Muscle of arm (tissue), 12 donors: ENCODE data around the gene KCNAB1. TPM values are rescaled to one million over a fixed set of nuclear protein-coding genes. Genes with fewer than 3 reads are reported as not detected.
A peak's percentile ranks its signal among the peaks of the same experiment; 100 is the strongest.
"Not testable (repeated sequence)": the region's sequence is repeated elsewhere in the genome, so short reads cannot be mapped to it uniquely, and the experiment has no call there.

Experiments
- DNase-seq: peaks from one replicate; pipeline ENCODE4 v3.0.0-alpha.2; 2013
- polyA plus RNA-seq, 12 donors: library from polyadenylated mRNA; unstranded; fragments of 120-200 nt; gene quantifications; one replicate each; pipeline ENCODE4 v1.2.1, GENCODE V29; 2013; ENCODE audit not compliant: insufficient read length in 12 of 12

The KCNAB1 gene
- polyA plus RNA-seq, 12 donors = 4.0 to 7.5 (median 5.8) TPM; not detected in 2

DNA sequence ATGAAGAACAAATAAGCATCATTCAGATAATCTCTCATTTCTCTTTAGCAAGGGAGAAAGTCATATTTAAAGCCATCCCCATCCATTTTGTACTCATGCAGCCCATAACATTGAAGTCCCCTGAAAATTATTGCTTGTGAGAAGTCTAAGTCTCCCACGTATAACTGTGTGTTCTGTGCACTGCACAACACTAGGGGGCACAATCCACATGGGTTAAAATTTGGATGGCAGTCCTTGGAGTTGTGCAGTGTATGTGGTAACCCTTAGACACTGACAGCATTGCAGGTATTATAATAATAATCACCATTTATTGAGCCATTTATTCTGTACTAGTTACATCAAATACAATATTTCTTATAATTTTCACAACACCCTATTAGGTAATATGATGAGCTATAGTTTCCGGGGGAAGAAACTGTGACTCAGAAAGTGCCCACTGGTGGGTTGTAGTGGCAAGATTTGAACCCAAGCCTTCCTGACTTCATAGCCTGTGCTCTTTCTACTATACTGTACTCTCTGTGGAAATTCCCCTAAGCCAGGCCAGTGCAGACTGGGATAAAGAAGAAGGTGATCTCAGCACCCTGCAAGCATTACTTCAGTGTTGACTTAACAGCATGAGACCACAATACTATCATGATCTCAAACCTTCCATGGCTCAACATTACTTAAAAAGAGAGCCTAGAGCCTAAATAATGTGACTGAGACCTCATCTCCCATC, 15.7 kb downstream of the KCNAB1 start:
- no peak for DNase-seq

- DNase-seq = not testable (repeated sequence)
Measured at GRCh38 chr3:156137397-156137796, 17.0 kb downstream of the KCNAB1 start.

- DNase-seq = no peak
Measured at GRCh38 chr3:156140001-156140595, 19.7 kb downstream of the KCNAB1 start.

DNA sequence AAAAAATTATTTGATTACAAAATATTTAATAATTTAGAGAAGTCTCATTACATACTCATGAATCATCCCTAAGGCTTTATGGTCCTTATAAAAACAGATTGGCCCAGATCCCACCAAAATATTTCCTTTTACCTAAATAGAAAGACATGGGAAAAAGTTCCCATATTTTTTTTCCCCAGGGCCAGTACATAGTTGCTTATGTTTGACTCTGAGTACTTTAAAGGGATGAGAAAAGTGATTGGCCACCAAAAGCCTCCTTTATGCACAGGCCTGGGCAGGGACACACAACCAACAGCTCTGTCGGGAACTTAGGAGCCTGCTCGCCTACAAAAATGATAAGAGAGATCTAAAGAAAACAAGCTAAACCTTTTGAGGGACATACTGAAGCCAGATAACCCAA, 22.3 kb downstream of the KCNAB1 start:
- DNase-seq = no peak

DNA sequence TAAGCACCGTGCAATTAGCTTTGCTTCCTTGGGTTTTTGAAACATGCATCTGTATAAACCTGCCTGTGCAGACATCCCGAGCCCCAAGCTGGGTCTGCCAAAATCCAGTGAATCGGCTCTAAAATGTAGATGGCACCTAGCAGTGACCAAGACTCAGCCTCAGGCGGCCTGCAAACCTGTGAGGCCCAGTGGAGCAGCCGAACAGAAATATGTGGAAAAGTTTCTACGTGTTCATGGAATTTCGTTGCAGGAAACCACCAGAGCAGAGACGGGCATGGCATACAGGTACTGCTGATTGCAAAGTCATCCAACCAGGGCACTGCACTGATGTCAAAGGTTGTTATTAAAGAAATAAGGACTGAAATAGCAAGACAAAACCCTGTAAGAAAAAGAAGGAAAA, 22.8 kb downstream of the KCNAB1 start:
- DNase-seq = no peak

DNA sequence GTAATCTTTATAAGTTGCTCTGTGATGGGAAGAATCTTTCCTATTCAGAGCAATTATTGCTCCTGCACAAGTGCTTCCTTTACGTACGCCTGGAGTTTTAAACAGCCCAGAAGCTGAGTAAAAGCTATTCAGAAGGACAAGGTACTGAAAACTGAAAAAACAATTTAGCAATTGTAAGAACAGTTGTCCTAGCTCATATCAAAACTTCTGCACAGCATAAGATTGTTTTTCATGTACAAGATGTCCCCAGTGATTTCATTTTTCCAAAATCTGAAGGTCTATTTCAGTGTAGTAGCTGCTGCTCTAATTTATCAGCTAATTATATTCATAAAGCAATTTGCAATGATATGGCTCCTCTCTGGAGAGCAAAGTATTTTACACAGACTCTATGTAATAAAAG, 23.7 kb downstream of the KCNAB1 start:
- no peak for DNase-seq

DNA sequence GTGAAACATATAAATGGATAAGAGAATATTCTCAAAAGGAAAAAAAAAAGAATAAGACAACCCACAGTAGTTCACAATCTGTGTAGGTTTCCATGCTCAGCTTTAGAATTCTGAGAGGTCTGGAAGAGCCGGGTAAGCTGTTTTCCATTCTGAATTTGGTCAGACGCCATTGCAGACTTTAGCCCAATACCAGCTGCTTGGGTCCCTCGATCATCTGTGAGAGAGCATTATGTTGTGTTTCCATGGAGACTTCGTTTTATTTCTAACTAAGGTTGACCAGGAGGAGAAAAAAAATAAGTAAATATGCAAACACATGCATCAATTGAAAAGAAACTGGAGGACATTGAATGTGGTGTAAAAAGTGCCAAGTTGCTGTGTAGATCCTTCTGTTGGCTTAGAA, 25.5 kb downstream of the KCNAB1 start:
- peak; percentile 74 for DNase-seq

DNA sequence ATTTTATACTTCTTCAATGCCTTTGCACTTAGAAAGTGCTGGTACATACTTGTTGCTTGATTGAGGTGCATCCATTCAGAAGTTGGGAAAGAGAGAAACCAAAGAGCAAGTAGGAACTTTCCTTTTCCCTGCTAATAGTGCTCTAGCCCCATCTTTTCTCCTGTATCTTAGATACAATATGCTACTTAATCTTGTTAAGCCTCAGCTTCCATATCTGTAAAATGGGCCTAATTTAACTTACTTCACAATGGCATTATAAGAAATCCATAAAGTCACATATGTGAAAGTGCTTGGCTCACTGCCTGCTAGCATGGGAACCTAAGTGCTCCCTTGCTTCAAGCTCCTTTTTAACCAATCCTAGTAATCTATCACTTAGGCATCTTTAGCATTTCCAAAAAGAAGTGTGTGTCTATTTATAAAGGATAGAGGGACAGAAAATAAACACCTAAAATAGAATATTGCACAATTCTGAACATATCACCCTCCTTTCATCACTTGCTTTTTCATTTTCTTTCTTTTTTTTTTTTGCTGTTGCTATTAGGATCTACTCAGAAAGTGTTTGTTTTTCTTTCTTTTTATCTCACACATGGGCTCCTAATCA, 28.1 kb downstream of the KCNAB1 start:
- no peak for DNase-seq

GRCh38 chr3:156148946-156149381, 28.6 kb downstream of the KCNAB1 start:
- DNase-seq = no peak

DNA sequence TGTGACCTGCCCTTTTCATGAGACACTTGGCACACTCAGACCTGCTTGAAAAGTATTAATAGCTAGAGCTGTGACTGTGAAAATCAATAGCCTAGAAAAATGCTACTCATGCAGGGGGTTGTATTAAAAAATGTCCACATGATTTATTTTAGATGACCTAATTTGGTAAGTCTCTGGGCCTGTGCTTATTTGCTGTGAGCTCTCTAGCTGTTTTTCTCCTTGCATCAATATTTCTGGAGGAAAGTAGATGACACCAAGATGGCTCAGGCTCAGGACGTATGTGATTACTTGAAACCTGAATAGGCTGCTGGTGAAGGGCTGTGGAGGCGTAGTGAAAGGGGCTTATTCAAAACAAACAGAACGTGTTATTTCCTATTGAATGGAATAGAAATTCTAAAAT, 29.5 kb downstream of the KCNAB1 start:
- no peak for DNase-seq

DNA sequence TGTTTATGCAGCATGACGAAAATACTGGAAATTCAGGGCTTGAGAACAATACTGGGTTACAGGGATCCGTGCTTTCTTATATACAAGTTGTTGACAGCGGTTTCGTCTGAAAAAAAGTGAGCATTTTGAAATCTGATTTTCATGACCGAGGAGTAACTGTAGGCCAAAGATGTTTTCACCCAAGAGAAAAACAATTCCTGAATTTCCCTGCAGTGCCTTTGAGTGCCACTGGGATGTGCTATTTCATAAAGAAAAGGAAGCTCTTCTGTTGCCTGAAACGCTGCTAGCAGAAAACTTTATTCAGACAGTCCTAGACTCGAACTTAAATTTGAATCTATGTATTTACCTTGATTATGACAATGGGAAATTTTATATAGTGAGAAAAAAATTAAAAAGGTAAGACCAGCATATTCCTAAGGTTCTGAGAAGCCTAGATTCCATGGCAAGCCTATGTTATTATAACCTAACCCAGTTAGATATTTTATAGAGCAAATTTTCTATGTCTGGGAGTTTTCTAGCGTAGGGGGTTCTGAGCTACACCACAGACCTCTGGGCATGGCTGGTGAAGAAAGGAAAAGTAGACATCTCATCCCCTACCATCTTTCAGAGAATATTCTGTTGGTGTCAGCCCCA, 30.2 kb downstream of the KCNAB1 start:
- DNase-seq = peak; percentile 77

- DNase-seq = peak; percentile 67
Measured at GRCh38 chr3:156151824-156152428, 31.5 kb downstream of the KCNAB1 start.

- no peak for DNase-seq
Measured at GRCh38 chr3:156158656-156159295, 38.4 kb downstream of the KCNAB1 start.

GRCh38 chr3:156160647-156161046, 40.3 kb downstream of the KCNAB1 start:
- no peak for DNase-seq

DNA sequence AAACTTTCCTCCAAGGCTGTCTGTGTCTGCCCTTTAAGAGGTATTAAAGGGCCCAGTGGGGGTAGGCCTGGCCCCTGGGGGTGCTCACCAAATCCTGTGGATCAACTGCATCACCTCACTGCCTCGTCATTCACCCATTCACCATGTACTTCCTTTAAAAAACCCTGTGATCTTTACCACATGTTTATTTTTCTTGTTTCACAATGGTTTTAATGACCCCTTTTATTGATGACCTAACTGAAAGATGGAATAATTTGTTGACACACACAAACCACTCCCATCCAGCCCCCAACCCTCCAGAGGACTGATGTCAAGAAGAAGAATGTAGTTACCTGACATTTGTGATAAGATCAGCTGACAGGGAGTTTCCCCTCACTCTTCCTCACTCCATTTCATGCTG, 40.8 kb downstream of the KCNAB1 start:
- DNase-seq = no peak

DNA sequence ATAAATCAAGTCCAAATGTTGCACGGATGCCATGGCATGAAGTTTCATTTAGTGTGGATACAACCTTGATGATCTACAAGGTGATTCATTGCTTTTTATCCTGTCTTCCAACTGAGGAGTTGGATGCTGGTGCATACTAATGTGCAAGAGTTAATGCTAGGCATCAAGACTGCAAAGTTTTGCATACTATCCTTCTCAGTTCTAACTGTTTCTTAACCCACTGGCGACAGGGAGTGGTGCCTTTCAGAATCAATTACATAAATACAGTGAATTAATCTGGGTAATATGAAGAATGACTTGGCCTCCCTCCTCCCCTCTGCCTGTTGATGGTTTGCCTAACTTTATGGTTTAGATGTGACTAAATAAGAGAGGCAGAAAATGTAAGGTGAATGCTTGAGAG, 43.5 kb downstream of the KCNAB1 start:
- no peak for DNase-seq

DNA sequence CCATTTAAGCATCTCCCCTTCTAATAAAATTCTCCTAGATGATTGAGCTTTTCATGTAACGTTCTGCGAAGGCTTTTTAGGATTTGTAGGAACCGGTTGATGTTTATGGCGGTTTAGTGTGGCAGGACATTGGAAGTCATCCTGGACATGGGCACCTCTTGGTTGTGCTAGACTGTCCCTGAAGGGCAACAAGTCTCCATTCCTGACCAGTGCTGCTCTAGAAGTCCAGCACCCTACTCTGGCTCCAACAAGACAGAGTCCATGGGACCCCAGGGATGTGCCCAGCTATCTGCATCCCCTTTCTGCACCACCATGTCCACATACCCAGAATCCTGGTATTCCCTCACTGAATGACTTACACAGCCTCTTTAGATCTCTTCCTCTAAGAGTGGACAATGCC, 46.4 kb downstream of the KCNAB1 start:
- no peak for DNase-seq

DNA sequence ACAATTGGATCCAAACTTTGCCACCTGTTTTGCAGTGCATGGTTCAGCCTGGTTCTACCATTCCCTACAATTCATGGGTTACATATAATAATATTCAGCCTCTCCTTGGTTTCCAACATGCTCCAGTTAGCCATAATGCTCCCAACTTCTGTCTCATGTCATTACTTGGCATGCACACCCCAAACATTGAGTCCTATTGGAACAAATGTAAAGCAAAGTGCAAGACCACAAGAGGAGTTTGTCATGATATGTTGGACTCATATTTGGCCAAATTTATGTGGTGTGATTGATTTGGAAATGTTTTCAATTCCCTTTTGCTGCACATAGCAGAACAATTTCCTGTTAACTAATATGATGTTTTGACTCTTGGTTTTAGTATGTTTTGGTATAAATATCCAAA, 50.2 kb downstream of the KCNAB1 start:
- peak; percentile 45 for DNase-seq

DNA sequence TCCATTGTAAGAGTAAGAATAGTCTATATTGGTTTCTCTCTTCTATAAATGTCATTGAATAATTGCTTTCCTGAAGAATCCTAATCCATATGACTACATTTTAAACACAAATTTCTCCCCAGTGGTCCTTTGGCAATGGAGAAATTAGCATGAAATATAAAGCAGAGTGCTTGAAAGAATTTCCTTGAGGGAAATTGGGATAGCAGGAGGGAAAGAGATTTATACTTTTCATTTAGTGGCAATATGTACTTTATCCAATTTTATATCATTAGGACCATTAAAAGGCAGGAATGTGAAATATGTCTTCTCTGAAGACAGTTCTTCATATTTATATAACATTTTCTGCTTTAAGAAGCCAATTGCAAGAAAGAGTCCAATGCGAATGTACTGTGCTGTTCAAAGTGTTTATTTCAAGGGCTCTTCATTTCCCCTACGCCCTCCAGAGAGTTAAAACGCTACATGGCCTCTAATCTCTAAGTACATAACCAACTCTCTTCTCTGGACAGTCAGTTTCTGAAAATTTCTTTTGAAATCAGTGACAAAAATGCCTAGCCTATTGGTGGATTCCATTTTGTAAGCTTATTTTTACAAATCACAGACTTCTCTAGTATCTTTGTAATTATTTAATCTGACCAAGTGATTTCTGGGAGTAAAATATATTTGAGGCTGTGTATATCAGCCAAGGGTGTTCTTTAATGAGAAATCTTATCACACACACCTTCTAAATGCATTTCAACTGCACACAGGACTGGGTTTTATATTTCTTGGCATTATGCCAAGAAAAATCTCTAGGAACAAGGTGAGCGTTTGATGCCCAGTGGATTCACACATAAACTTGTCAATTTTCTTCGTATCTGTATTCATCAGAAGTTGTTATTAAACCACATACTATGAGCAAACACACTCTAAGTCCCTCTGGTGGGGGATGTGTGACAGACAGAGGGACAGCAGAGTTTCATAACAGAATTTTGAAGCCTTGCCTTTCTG, 51.2 kb downstream of the KCNAB1 start:
- DNase-seq = peak; percentile 33

DNA sequence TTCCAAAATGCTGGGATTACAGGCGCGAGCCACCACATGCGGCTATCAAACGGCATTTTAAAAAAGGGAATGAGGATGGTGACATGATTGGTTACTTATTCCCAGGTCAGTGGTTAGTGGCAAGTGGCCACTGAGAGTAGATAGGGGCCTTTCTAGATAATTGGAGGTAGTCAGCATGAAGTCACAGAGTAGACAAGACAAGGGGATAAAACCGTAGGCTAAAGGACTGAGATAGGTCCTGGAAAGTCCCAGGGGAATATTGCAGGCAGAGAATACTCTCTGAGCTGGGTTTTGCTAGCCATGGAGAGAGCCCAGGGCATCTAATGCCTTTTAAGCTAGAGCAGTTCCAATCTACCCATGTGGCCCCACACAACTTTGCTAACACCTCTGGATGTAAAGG, 52.2 kb downstream of the KCNAB1 start:
- no peak for DNase-seq
